GM18909 (cell line): ENCODE results near the gene ACLY.
"Not testable (repeated sequence)": the region's sequence is repeated elsewhere in the genome, so short reads cannot be mapped to it uniquely, and the experiment has no call there.

Experiments used
- ATAC-seq: cut with Tn5 transposase; IDR thresholded peaks from one replicate; pipeline ENCODE4 v1.9.1; 2021; ENCODE audit warnings: mild to moderate bottlenecking; ENCODE audit not compliant: unreplicated experiment, poor library complexity

ACLY gene

DNA sequence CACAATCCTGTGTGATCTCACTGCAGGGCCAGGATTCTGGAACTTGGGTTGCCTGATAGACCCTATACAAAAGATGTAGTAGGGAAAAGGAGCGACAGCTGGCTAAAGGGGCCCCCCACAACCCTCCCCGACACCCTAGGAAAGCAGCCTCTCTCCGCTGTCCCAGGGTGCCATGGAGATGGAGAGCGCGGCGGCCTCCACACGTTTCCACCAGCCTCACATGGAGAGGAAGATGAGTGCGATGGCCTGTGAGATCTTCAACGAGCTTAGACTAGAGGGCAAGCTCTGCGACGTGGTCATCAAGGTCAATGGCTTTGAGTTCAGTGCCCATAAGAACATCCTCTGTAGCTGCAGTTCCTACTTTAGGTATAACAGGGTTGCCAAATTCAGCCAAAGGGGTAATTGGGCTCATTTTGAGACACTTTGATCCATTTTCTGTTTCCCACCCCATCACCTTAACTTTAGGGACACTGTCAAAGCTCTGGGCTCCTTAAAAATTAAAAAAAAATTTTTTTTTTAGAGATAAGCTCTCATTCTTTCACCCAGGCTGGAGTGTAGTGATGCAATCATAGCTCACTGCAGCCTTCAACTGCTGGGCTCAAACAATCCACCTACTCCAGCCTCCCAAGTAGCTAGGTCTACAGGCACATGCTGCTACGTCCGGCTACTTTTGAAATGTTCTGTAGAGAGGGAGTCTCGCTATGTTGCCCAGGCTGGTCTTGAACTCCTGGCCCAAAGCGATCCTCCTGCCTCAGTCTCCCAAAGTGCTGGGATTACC, 80.8 kb downstream of the ACLY start, which contains the start of gene KLHL10:
Gene KLHL10, plus strand, starts transcription at position 65 of the 778 bp plus-strand sequence. Its CDS starts 108 bp downstream, at position 173.
- no peak for ATAC-seq

DNA sequence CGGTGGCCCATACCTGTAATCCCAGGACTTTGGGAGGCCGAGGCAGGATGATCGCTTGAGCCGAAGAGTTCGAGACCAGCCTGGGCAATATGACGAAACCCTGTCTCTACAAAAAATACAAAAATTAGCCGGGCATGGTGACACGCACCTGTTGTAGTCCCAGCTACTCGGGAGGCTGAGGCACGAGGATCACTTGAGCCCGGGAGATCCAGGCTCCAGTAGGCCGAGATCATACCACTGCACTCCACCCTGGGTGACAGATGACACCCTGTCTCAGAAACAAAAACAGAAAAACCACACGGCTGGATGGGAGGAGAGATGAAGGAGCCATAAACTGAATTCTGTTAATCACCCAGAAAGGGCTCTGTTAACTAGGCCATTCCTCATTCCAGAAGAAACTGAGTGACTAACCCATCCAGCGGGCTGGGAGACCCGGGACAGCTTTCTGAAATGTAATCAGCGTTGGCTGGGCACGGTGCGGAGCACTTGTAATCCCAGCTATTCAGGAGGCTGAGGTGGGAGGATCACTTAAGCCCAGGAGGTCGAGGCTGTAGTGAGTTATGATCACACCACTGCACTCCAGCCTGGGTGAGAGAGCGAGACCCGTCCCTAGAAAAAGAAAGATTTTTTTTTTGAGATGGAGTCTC, 82.1 kb downstream of the ACLY start:
- no peak for ATAC-seq

DNA sequence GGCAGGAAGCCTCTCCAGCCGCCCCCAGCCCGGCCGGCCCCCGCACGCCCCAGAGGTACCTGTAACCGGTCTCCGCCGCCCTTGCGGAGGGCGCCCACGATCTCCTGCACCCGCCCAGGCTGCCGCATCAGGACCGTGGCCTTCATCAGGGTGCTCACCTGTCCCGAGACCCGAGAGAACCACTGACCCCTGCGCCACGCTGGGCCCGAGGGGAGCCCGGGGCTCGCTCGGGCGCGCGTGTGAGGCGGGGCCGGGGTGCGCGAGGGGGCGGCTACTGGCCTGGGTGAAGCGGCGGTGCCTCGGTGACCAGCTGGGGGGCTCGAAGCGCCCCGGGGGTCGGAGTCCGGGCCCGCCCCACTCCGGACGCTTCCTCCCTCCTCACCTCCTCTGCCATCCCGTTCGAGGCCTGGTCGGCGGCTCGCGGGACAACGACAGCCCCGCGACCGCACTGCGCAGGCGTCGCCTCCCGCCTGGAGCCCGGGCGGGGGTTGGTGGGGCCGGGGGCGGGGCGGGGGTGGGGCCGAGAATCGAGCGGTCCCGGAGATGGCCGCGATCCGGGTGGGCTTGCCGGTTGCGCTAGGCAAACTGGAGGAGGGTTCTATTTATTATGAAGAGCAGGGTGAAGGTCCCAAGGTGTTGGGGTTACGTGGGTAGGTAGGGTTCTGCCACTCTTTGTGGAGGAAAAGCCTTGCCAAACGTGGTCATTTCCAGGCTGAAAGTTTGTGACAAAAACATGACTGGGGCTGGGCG, 82.8 kb downstream of the ACLY start, which contains the start of gene NT5C3B:
Gene NT5C3B, minus strand, starts transcription at position 433 of the 750 bp plus-strand sequence. Its CDS starts 39 bp downstream, at position 394.
- no peak for ATAC-seq

DNA sequence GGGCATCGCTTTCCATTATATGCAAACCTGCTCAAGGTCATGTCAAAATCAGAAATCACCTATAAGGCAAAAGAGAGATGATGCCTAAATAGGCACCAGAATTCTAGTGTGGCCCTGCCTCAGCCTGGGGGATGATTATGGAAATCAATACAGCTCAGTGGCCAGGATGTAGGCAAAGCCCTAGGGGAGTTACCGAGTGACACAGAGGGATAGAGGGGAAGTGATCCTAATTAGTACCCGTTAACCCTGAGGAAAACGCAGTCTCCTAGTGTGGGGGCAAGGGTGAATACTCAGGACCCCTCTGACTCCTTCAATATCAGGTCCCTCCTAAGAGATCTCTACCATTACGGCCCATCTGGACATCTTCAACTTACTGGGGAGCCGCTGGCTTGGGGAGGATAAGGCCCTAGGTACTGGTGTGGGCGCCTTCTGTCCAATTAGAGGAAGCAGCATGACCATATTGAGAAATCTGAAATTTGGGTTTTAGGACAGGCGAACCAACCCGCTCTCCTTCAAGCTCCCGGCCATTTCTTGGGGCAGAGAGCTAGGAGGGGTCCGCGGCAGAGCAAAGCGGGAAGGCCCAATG, 83.4 kb downstream of the ACLY start:
- no peak for ATAC-seq

DNA sequence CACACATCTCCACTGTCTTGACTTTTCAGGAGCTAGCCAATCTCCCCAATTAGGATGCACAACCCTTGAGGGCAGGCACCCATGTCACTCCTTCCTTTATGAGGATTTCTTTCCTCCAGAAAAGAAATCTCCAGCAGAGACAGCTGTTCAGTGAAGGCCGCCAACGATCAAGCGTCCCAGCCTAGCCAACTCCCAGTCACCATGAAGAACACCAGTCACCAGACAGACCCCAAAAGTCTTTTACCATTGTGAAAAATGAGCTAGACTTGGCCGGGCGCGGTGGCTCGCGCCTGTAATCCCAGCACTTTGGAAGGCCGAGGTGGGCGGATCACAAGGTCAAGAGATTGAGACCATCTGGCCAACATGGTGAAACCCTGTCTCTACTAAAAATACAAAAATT, 88.8 kb downstream of the ACLY start:
- ATAC-seq, result not testable (repeated sequence)

DNA sequence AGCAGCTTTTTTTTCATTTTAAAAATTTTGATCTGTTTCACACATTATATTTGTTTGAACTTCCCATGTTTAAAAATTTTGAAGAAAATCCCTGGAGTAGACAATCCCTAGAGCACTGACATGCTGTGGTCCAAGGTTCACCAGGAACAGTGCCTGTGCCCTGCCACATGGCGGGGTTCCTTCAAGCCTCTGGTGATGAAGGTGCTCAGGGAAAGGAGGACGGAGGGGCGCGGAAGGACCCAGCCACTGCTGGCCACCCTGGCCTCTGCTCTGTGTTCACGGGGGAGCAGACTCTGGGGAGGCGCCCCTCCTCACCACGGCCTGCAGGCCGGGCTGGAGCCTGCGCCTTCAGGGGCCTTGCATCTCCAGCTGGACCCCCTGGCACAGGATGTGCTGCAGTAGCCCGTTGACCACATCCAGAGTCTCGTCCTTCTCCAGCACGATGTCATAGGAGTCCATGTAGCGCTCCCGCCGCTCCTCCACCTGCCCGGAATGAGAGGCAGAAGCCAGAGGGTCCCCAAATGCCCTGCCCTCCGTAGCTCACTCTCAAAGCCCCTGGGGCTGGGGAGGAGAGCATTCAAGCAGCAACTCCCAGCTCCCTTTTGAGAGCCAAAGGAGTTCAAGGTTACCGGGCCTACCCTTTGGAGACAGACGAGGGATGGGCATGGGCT, 93.4 kb downstream of the ACLY start:
- ATAC-seq, result no peak

DNA sequence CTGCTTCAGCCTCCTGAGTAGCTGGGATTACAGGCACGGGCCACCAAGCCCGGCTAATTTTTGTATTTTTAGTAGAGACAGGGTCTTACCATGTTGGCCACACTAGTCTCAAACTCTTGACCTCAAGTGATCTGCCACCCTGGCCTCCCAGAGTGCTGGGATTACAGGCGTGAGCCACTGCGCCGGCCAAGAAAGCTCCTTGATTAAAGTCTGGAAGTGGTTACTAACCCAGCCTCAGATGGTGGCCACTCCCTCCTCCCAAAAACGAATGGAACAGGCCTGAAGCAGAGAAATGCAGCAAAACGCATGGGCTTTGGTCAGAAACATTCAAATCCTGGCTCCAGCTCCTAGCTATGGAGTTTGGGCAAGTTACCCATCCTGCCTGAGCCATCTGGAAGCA, 94.7 kb downstream of the ACLY start:
- no peak for ATAC-seq

DNA sequence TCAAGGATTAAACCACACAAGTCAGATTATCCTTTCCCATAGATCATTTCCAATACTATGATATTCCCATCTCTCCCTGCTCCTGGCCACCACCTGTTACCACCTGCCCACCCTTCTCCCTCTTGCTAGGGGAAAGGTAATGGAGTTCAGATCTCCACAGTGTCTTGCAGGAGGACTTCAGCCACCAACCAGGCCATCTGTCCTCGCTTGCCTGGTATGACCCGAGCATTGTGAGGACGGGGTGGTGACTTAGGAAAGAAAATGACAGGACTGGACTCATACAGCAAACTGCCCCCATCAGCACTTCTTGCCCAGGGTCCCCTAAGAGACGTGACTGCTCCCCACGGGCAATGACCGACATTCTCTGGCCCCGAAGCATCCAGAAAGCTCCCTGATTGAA, 95.2 kb downstream of the ACLY start:
- no peak for ATAC-seq

DNA sequence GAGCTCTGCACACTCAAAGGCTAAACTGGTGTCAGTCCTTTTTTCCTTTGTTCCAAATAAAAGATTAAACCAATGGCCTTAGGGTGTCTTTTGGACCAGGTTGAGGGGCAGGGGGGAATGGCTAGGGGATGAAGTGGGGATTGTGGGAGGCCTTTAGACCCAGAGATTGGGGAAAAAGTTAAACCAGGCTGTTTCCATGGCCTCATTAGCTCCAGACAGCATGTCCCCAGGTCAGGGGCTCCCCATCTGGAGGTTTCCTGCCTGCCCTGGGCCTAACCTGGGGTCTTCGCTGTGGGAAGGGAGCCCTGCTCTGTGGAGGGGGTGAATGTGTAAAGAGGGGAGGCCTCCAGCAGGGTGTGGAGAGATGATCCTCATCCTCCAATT, 95.6 kb downstream of the ACLY start:
- ATAC-seq, result no peak

DNA sequence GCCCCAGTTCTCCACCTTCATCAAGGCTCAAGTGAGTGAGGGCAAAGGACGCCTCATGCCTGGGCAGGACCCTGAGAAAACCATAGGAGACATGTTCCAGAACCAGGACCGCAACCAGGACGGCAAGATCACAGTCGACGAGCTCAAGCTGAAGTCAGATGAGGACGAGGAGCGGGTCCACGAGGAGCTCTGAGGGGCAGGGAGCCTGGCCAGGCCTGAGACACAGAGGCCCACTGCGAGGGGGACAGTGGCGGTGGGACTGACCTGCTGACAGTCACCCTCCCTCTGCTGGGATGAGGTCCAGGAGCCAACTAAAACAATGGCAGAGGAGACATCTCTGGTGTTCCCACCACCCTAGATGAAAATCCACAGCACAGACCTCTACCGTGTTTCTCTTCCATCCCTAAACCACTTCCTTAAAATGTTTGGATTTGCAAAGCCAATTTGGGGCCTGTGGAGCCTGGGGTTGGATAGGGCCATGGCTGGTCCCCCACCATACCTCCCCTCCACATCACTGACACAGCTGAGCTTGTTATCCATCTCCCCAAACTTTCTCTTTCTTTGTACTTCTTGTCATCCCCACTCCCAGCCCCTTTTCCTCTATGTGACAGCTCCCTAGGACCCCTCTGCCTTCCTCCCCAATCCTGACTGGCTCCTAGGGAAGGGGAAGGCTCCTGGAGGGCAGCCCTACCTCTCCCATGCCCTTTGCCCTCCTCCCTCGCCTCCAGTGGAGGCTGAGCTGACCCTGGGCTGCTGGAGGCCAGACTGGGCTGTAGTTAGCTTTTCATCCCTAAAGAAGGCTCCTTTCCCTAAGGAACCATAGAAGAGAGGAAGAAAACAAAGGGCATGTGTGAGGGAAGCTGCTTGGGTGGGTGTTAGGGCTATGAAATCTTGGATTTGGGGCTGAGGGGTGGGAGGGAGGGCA, 96.3 kb downstream of the ACLY start:
- ATAC-seq, result no peak

DNA sequence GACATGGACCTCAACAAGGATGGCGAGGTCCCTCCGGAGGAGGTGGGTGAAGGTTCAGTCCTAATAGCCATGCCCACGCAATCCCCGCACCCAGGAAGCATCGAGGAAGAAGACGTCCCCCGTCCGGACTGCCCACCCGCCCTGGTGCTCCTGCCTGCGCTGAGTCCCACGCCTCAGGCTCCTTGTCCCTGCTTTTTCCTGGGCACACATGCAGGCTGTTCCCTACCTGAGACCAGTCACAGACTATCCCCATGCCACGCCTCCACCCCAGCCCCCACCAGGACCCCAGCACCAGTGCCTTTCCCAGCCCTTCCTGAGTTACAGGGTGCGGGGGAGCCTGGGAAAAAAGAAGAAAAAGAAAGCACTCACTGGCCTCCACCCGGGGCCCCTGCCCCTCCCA, 97.0 kb downstream of the ACLY start:
- ATAC-seq, result no peak

DNA sequence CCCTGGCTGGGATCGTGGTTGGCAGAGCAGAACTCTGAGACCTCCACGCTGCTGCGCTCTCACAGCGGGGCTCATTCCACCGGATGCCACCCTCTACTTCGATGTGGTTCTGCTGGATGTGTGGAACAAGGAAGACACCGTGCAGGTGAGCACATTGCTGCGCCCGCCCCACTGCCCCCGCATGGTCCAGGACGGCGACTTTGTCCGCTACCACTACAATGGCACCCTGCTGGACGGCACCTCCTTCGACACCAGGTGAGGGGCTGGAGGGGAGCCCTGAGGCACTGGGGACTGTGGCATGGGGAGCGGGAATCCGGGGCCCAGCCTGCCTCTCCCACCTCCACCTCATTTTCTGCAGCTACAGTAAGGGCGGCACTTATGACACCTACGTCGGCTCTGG, 100.7 kb downstream of the ACLY start:
- no peak for ATAC-seq
